GM12891 (cell line): ENCODE measurements around the gene PPFIA1.

Experiments
- DNase-seq: peaks from one replicate; pipeline ENCODE4 v3.0.0; 2011; ENCODE audit warnings: low spot score; ENCODE audit not compliant: insufficient read length
- FAIRE-seq: peaks from 2 replicates; lab custom pipeline; 2011; peaks lifted over from hg19 to GRCh38; lab: Jason Lieb, UNC
- PAX5 ChIP-seq: IDR thresholded peaks from 2 replicates; pipeline ENCODE4 v1.6.1; 2011; ENCODE audit warnings: low read length, moderate library complexity, mild to moderate bottlenecking; ENCODE audit not compliant: insufficient read depth, severe bottlenecking
- POLR2A ChIP-seq: IDR thresholded peaks from 2 replicates; pipeline ENCODE4 v1.6.1; 2011; ENCODE audit warnings: low read depth, low read length, control low read depth
- POLR2AphosphoS5 ChIP-seq: IDR thresholded peaks from 2 replicates; pipeline ENCODE4 v1.6.1; 2011; ENCODE audit warnings: low read depth, low read length, control low read depth
- POU2F2 ChIP-seq: IDR thresholded peaks from 2 replicates; pipeline ENCODE4 v1.6.1; 2011; ENCODE audit warnings: low read depth, mild to moderate bottlenecking, control low read depth, low read length, moderate library complexity
- SPI1 ChIP-seq: IDR thresholded peaks from 2 replicates; pipeline ENCODE4 v1.6.1; 2011; ENCODE audit warnings: low read depth, low read length, control low read depth
- TAF1 ChIP-seq: IDR thresholded peaks from 2 replicates; pipeline ENCODE4 v1.6.1; 2011; ENCODE audit warnings: low read depth, low read length, control low read depth

PPFIA1 gene

GRCh38 chr11:70268526-70268925 is 2.0 kb upstream of the PPFIA1 start:
- no peak for DNase-seq
- no peak for FAIRE-seq
- TF ChIP-seq TAF1 (no peak), PAX5 (no peak), POLR2AphosphoS5 (no peak), POU2F2 (no peak), POLR2A (no peak), SPI1 (no peak)

GRCh38 chr11:70270877-70271648 is 573 bp downstream of the PPFIA1 start:
- TF ChIP-seq POU2F2 (no peak), SPI1 (peak; percentile 27)
- FAIRE-seq, result no peak
- peak; percentile 42 for DNase-seq

GRCh38 chr11:70271649-70271953 is 1.1 kb downstream of the PPFIA1 start:
- no peak for FAIRE-seq
- no peak for TF ChIP-seq TAF1
- TF ChIP-seq POLR2AphosphoS5, result no peak
- TF ChIP-seq POLR2A, result no peak
- TF ChIP-seq POU2F2, result no peak
- no peak for TF ChIP-seq PAX5
- TF ChIP-seq SPI1, result no peak

GRCh38 chr11:70272009-70272408 is 1.5 kb downstream of the PPFIA1 start:
- DNase-seq, result no peak
- TF ChIP-seq TAF1 (no peak), POU2F2 (no peak), SPI1 (no peak), POLR2AphosphoS5 (no peak), POLR2A (no peak), PAX5 (no peak)
- FAIRE-seq, result no peak

More at GRCh38 chr11:70271649-70271953, 1.1 kb downstream of the PPFIA1 start:
- DNase-seq, result no peak

- DNase-seq, result no peak
- TF ChIP-seq POLR2A, result no peak
- no peak for TF ChIP-seq SPI1
- no peak for TF ChIP-seq POLR2AphosphoS5
- TF ChIP-seq POU2F2, result no peak
- TF ChIP-seq TAF1, result no peak
- TF ChIP-seq PAX5, result no peak
- FAIRE-seq, result no peak
Observed at GRCh38 chr11:70278994-70279393, 8.5 kb downstream of the PPFIA1 start.

GRCh38 chr11:70281156-70281609 is 10.7 kb downstream of the PPFIA1 start:
- DNase-seq (no peak), FAIRE-seq (no peak)
- TF ChIP-seq POLR2A (no peak), SPI1 (no peak), PAX5 (no peak), TAF1 (no peak), POU2F2 (no peak), POLR2AphosphoS5 (no peak)

GRCh38 chr11:70282012-70282411 is 11.5 kb downstream of the PPFIA1 start:
- FAIRE-seq, result no peak
- DNase-seq, result no peak
- TF ChIP-seq POU2F2 (no peak), PAX5 (no peak), TAF1 (no peak)

- TF ChIP-seq POLR2AphosphoS5, result no peak
- no peak for TF ChIP-seq TAF1
- TF ChIP-seq POU2F2, result no peak
- no peak for TF ChIP-seq SPI1
- TF ChIP-seq POLR2A, result no peak
- TF ChIP-seq PAX5, result no peak
Observed at GRCh38 chr11:70288721-70289120, 18.2 kb downstream of the PPFIA1 start.

GRCh38 chr11:70289582-70289981 is 19.1 kb downstream of the PPFIA1 start:
- DNase-seq (no peak), FAIRE-seq (no peak)
- TF ChIP-seq TAF1 (no peak), SPI1 (no peak), POU2F2 (no peak)

More at GRCh38 chr11:70288721-70289120, 18.2 kb downstream of the PPFIA1 start:
- FAIRE-seq (no peak), DNase-seq (no peak)

- FAIRE-seq (no peak), DNase-seq (no peak)
- TF ChIP-seq TAF1 (no peak), PAX5 (no peak), SPI1 (no peak), POLR2A (no peak), POU2F2 (no peak), POLR2AphosphoS5 (no peak)
Observed at GRCh38 chr11:70290361-70291065, 20.0 kb downstream of the PPFIA1 start.

GRCh38 chr11:70292166-70292565 is 21.7 kb downstream of the PPFIA1 start:
- TF ChIP-seq SPI1, result no peak
- TF ChIP-seq POU2F2, result no peak
- DNase-seq (no peak), FAIRE-seq (no peak)
